Cardiac muscle cell (in vitro differentiated cells and primary cell): ENCODE results near the gene WDR74. TPM values are rescaled to one million over a fixed set of nuclear protein-coding genes. Genes with fewer than 3 reads are reported as not detected.
A peak's percentile ranks its signal among the peaks of the same experiment; 100 is the strongest.

Experiments
- DNase-seq, 2 donors: peaks; one replicate each; pipeline versions ENCODE4 v3.0.0 to v3.0.0-alpha.2; 2010 to 2017; ENCODE audit warnings: low read depth in 1 of 2, low spot score in 1 of 2
- H3K27ac ChIP-seq: fragments of 200-600 bp; sonication (generic); 2 replicates; pipeline ENCODE4 v1.5.1; 2016
- H3K27me3 ChIP-seq: fragments of 200-600 bp; sonication (generic); 2 replicates; pipeline ENCODE4 v1.6.0; 2016; ENCODE audit warnings: control low read depth
- H3K36me3 ChIP-seq: fragments of 200-600 bp; sonication (generic); 2 replicates; pipeline ENCODE4 v1.5.1; 2016; ENCODE audit warnings: control low read depth
- H3K4me1 ChIP-seq: fragments of 200-600 bp; sonication (generic); 2 replicates; pipeline ENCODE4 v1.8.1; 2017; ENCODE audit warnings: low read depth, mild to moderate bottlenecking, mixed run types
- H3K4me3 ChIP-seq: fragments of 200-600 bp; sonication (generic); 2 replicates; pipeline ENCODE4 v1.5.1; 2016; ENCODE audit warnings: mild to moderate bottlenecking
- H3K9me3 ChIP-seq: fragments of 200-600 bp; sonication (generic); 2 replicates; pipeline ENCODE4 v1.5.1; 2017; ENCODE audit warnings: low read depth, mild to moderate bottlenecking, control low read depth
- polyA plus RNA-seq: library from polyadenylated mRNA; unstranded; fragments of >200 nt; fragmentation: Nextera tagmentation; extraction: Ambion mirVana; gene quantifications from 2 replicates; pipeline ENCODE4 v1.2.1, GENCODE V29; 2016
- total RNA-seq: library from RNA; depleted of rRNA; stranded (reverse); fragments of >200 nt; gene quantifications from 2 replicates; pipeline ENCODE4 v1.2.3, GENCODE V29; 2016
- TF ChIP-seq, protein P1 (sequence below): IDR thresholded peaks from 2 replicates; pipeline ENCODE4 v1.5.1; 2012; ENCODE audit warnings: low read depth, mild to moderate bottlenecking, low read length

The WDR74 gene
- total and polyA plus RNA-seq, 2 experiments from 2014 or later, result 42.1 to 63.3 TPM

DNA sequence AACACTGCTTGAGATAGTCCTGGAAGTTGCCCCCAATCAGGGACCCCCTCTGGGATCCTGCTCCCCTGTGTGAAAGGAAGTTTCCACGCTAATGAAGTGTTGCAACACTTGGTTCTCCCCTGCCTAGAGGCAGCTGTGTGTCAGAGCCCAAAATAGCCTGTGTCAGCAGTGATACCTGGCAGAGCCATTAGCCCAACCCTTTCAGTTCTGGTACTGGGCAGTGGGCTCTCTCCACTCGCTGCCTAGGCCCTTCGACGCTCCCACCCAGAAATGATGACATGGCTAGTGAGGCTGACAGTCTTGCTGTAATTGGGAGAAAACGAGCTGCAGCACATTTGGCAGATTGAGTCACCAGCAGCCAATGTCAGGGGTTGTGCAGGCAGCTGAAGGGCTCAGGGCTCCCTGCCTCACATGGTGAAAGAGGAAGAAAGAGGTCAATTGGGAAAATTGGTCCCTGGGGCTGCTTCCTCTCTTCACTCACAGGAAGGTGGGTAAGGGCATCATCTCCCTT, 32.7 kb downstream of the WDR74 start:
- peaks cover 18% of the 10 kb centered on the region for H3K4me1 ChIP-seq
- H3K27me3 ChIP-seq, result no peaks in the 10 kb centered on the region
- peak; percentile 47 to 58 for DNase-seq
- H3K9me3 ChIP-seq, result no peaks in the 10 kb centered on the region
- H3K4me3 ChIP-seq, result no peak overlapping the region
- H3K36me3 ChIP-seq, result peaks cover 13% of the 10 kb centered on the region
- TF ChIP-seq, protein P1, sequence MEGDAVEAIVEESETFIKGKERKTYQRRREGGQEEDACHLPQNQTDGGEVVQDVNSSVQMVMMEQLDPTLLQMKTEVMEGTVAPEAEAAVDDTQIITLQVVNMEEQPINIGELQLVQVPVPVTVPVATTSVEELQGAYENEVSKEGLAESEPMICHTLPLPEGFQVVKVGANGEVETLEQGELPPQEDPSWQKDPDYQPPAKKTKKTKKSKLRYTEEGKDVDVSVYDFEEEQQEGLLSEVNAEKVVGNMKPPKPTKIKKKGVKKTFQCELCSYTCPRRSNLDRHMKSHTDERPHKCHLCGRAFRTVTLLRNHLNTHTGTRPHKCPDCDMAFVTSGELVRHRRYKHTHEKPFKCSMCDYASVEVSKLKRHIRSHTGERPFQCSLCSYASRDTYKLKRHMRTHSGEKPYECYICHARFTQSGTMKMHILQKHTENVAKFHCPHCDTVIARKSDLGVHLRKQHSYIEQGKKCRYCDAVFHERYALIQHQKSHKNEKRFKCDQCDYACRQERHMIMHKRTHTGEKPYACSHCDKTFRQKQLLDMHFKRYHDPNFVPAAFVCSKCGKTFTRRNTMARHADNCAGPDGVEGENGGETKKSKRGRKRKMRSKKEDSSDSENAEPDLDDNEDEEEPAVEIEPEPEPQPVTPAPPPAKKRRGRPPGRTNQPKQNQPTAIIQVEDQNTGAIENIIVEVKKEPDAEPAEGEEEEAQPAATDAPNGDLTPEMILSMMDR, result no peak
- H3K27ac ChIP-seq, result peak overlapping the region; percentile 93

DNA sequence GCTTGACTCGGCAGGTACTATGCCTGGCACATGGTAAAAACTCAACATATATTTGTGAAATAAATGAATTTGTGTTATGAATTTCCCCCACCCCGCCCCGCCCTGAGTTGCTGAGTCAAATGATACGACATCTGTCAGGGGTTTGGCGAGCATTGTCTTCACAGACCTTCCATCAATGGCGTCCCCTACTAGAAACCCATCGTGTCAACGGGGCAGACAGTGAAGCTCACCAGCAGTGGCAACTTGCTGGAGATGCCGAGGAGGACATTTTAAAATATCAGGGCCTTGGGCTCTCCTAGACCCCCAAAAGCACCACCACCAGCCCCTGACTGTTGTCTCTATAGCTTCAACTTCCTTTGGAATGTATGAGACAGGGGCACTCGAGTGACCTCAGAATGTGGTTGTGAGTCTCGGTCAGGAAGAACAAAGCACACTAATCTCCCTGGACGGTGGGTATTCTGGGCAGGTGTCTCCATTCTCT, 33.4 kb downstream of the WDR74 start:
- TF ChIP-seq, protein P1, result no peak
- Histone ChIP-seq H3K36me3 (peaks cover 20% of the 10 kb centered on the region), H3K4me3 (peak overlapping the region; percentile 82), H3K4me1 (peaks cover 18% of the 10 kb centered on the region), H3K9me3 (no peaks in the 10 kb centered on the region), H3K27me3 (no peaks in the 10 kb centered on the region), H3K27ac (peak overlapping the region; percentile 93)
- peak in 1 of 2 donors; percentile 16 for DNase-seq

DNA sequence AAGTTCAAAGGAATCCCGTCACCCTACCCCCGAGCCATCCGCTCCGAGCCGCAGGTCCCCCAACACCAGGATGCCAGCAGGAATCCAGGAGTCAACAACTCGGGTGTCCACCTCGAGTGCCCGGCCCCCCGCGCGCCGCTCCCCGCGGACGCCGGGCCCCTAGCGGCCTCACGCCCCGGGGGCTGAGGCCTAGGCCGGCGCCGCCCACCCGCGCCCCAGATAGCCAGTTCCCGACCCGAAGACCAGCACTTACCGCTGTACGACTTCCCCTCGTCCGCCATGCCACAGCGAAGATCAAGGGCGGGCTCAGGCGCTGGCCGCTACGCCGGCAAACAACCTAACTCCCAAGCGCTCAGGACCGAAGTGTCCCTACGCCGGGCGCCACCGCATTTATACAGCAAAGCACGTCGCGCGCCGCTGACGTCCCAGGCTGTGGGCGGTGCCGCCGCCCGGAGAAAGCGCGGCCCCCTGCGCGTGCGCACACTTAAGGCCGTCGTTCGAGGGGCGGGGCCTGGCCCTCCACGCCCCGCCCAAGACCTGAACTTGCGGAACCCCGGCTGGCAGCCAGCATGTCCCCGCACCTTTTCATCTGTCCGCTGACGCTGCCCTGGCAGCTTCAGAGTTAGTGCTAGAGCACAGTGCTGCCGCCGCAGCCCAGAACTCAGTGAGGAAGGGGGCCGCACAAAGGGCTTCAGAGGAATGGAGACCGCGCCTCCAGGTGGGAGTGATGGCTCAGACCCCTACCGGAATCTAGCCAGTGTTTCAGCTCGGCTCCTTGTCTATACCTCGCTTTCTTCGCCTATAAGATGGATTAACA, 34.1 kb downstream of the WDR74 start, which contains the start of gene NXF1:
Gene NXF1 (minus strand): TSS at position 365 of the 817 bp plus-strand sequence. CDS start 84 bp downstream, at position 281.
- H3K4me3 ChIP-seq, result peak within 1 kb of the TSS; percentile 82
- DNase-seq, result peak; percentile 97
- TF ChIP-seq, protein P1, result no peak
- H3K4me1 ChIP-seq, result peaks cover 18% of the 10 kb centered on the region
- H3K27me3 ChIP-seq, result no peaks in the 10 kb centered on the region
- peak within 1 kb of the TSS; percentile 93 for H3K27ac ChIP-seq
- no peaks in the 10 kb centered on the region for H3K9me3 ChIP-seq
- H3K36me3 ChIP-seq, result peaks cover 25% of the 10 kb centered on the region

DNA sequence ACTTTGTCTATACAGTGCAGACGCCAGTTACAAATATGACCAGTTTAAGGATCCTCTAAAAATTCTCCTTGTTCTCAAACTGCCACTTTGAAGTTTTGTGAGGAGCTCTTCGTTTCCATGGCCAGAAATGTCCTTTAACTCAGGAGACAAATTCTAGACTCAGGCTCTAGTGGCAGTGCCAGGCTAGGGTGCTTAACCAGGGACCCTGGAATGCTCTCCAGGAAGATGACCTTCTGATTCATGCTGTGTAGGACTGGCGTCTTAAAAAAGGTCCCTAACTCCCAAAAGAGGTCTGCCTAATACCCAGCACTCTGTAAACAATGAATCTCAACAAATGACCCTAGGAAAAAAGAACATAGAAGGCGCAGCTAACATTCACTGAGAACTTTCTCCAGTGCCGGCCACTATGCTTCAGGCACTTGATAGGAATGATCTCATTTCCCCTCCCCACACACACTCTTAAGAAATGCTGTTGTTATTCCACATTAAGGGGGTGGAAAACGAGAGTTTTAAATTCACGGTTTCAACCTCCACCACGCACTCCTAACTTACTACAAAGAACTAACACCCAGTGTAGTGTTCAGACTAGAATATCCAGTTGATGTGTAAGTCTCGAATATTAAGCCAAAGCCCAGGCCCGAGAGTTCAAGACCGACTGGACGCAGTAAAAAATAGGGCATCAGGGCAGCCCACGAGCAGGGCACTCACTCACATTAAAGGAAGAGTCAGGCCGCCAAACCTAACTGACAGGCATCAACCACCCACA, 34.9 kb downstream of the WDR74 start:
- DNase-seq, result peak in 1 of 2 donors; percentile 58
- Histone ChIP-seq H3K4me3 (peak overlapping the region; percentile 82), H3K27ac (peak overlapping the region; percentile 88), H3K9me3 (no peaks in the 10 kb centered on the region), H3K4me1 (peaks cover 18% of the 10 kb centered on the region), H3K27me3 (no peaks in the 10 kb centered on the region), H3K36me3 (peaks cover 32% of the 10 kb centered on the region)
- TF ChIP-seq, protein P1, result no peak

DNA sequence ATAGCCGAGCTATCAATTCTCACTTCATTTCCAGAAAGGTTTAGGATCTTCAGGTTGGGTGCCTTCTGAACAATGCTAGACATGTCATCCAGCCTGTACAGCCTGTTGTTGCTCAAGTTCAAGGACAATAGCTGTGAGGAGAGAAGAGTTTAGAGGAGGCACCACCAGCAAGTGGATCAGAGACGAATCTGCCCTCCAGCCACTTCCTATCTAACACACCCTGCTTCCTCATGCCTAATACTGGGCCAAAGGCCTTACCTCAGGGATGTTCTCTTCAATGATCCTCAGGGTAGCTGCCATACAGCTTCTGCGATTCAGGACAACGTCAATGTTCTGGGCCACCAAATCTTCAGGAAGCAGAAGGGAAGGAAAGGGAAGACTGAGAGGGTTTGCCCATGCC, 38.3 kb downstream of the WDR74 start:
- H3K27ac ChIP-seq, result no peak overlapping the region
- TF ChIP-seq, protein P1, result no peak
- DNase-seq, result no peak
- peaks cover 59% of the 10 kb centered on the region for H3K36me3 ChIP-seq
- peaks cover 4% of the 10 kb centered on the region for H3K4me1 ChIP-seq
- H3K4me3 ChIP-seq, result no peak overlapping the region
- H3K9me3 ChIP-seq, result no peaks in the 10 kb centered on the region
- no peaks in the 10 kb centered on the region for H3K27me3 ChIP-seq
